Activated B cell treated with CpG ODN at 0.5 μM for 24 hours (primary cell): ENCODE results near the gene F5. TPM values are rescaled to one million over a fixed set of nuclear protein-coding genes. Genes with fewer than 3 reads are reported as not detected.
A peak's percentile ranks its signal among the peaks of the same experiment; 100 is the strongest.

Source experiments
- ATAC-seq: fragments of 200-7000 bp; cut with Tn5 transposase; one replicate; pipeline ENCODE4 v1.10.0; 2021; ENCODE audit warnings: low read depth, mild to moderate bottlenecking, moderate library complexity
- CTCF ChIA-PET: fragments of 350-600 bp; sonication (Branson Sonifier 250); formaldehyde crosslinking; loops from one replicate; lab custom pipeline; 2021; ENCODE audit warnings: antibody characterized with exemption; lab: Charles Lee
- POLR2A ChIA-PET: fragments of 350-600 bp; sonication (Branson Sonifier 250); formaldehyde crosslinking; loops from one replicate; lab custom pipeline; 2021; ENCODE audit warnings: antibody characterized with exemption; lab: Charles Lee
- DNase-seq: peaks from one replicate; pipeline ENCODE4 v3.0.0; 2022
- H3K27ac Mint-ChIP-seq: one replicate; pipeline ENCODE4 v1.8.0; 2020; ENCODE audit warnings: mixed read lengths
- H3K27me3 Mint-ChIP-seq: one replicate; pipeline ENCODE4 v1.8.0; 2021; ENCODE audit warnings: mixed read lengths
- H3K36me3 Mint-ChIP-seq: one replicate; pipeline ENCODE4 v1.8.0; 2021; ENCODE audit warnings: low read depth, mixed read lengths
- H3K4me1 Mint-ChIP-seq: one replicate; pipeline ENCODE4 v1.8.0; 2021; ENCODE audit warnings: mixed read lengths
- H3K4me3 Mint-ChIP-seq: one replicate; pipeline ENCODE4 v1.8.0; 2020; ENCODE audit warnings: mild to moderate bottlenecking, mixed read lengths
- H3K9me3 Mint-ChIP-seq: one replicate; pipeline ENCODE4 v1.8.0; 2020; ENCODE audit warnings: mixed read lengths
- intact Hi-C: fragments of 100-400 bp; cut with micrococcal nuclease; formaldehyde crosslinking; loops from one replicate; pipeline ENCODE4 v1.15.1; 2024
- total RNA-seq: library from RNA; stranded (reverse); gene quantifications from 2 replicates; pipeline ENCODE4 v1.2.3, GENCODE V29; 2022
- TF ChIP-seq, protein P1 (sequence below): fragments of 200-600 bp; IDR thresholded peaks from one replicate; pipeline ENCODE4 v1.8.0; 2022; ENCODE audit warnings: antibody characterized with exemption, mild to moderate bottlenecking

The F5 gene
- total RNA-seq, 1 donor from 2014 or later, result 0.67 TPM

DNA sequence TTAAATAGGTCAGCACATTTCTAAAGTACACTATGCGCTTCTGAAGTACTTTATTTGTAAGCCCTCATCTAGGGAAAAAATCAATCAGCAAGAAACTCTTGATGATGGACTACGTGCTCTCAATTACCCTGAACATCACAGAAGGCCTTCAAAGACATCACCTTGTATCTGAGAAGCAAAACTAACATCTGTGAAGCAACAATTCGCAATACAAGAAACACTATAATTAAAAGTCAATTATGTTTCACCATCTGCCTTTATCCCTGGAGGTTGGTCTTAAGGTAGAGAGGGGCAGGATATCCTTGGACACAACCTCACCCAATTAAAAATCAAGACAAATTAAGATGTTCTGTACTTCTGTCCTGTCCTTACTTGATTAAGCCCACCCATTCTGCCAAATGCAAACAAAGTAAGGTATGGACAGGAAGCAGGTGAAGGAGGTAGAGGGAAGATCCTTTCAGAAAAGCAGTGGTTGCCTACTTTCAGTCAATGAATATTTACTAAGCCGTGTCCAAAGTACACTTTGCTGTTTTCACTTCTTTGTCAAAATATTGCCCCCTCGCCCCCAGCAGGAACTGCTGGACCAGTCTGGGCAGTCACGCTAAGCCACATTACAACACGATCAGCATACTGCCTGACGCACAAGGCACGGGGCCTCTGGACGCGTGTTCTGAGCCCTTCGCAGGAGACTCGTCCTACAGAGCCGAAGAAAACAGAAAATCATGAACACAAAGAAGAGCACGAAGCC lies 101.4 kb downstream of the F5 start:
- Mint-ChIP-seq H3K36me3 (peaks cover 9% of the 10 kb centered on the region), H3K4me1 (peaks cover 27% of the 10 kb centered on the region), H3K27me3 (no peaks in the 10 kb centered on the region), H3K9me3 (no peaks in the 10 kb centered on the region), H3K27ac (peak overlapping the region; percentile 78), H3K4me3 (peak overlapping the region; percentile 88)
- ChIA-PET POLR2A (interaction anchor here (1.0 to 1.5 kb wide), 3 partner anchors 11 to 227 kb away, joined by 3 to 7 read pairs (median 5); partner anchors contain the start of genes BLZF1 and NME7), CTCF (interaction anchor here (0.9 kb wide), 2 partner anchors 12 to 61 kb away, joined by 3 to 5 read pairs; no protein-coding TSS in a partner anchor)
- intact Hi-C loops, result loop anchor here (1.0 to 10.0 kb wide), 10 partner anchors 61 to 2000 kb away; partner anchors contain the start of genes DCAF6, F5, FMO4 and KIFAP3
- DNase-seq, result no peak
- TF ChIP-seq, protein P1, sequence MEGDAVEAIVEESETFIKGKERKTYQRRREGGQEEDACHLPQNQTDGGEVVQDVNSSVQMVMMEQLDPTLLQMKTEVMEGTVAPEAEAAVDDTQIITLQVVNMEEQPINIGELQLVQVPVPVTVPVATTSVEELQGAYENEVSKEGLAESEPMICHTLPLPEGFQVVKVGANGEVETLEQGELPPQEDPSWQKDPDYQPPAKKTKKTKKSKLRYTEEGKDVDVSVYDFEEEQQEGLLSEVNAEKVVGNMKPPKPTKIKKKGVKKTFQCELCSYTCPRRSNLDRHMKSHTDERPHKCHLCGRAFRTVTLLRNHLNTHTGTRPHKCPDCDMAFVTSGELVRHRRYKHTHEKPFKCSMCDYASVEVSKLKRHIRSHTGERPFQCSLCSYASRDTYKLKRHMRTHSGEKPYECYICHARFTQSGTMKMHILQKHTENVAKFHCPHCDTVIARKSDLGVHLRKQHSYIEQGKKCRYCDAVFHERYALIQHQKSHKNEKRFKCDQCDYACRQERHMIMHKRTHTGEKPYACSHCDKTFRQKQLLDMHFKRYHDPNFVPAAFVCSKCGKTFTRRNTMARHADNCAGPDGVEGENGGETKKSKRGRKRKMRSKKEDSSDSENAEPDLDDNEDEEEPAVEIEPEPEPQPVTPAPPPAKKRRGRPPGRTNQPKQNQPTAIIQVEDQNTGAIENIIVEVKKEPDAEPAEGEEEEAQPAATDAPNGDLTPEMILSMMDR, result no peak
- ATAC-seq, result no peak

DNA sequence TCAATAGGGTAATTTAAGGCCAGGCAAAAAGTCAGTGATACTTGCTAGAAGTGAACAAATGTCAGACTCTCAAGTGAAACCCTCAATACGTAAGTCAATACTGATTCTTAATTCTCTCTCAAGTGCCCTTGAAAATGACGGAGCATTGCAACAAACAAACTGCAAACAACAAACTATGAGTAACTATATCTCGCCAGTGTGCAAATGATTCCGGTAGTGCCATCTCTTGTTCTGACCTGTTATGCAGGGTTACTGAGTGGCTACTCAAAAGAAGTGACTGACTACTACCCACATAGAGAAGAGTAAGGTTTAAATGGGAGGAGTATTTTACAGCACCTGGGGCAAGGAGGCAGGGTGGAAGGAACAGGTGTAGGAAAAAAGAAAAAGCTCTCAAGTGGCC lies 102.2 kb downstream of the F5 start:
- TF ChIP-seq, protein P1, result no peak
- CTCF ChIA-PET, result no interaction called here
- Mint-ChIP-seq H3K27ac (no peak overlapping the region), H3K36me3 (peaks cover 9% of the 10 kb centered on the region), H3K27me3 (no peaks in the 10 kb centered on the region), H3K9me3 (no peaks in the 10 kb centered on the region), H3K4me3 (peak overlapping the region; percentile 42), H3K4me1 (peaks cover 27% of the 10 kb centered on the region)
- no peak for ATAC-seq
- POLR2A ChIA-PET, result no interaction called here
- DNase-seq, result no peak
- intact Hi-C loops, result loop anchor here (10.0 kb wide), 2 partner anchors 1259 to 2001 kb away; partner anchors contain the start of genes PRRC2C and SFT2D2

DNA sequence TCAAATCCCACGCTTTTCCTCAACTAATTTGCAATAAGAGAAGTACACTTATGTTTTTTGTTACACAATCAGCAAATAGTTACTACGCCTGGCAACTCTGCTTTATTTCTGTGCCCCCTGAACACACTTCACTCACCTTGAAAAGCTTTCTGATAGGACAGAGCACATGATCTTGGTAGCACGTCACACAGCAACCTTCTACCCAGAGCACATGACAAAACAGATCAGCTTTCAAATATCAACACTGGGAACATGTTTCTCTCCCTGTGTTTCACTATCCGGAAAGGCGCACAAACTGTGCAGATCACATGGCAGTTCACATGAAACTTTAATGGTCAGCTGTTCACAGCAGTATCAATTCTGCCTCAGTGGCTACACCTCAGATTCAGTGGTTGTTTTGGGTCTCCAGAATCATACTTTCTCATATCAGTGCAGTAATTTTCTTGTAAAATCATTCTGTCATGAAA lies 102.7 kb downstream of the F5 start:
- no peaks in the 10 kb centered on the region for H3K9me3 Mint-ChIP-seq
- DNase-seq (no peak), ATAC-seq (no peak)
- H3K36me3 Mint-ChIP-seq, result peaks cover 9% of the 10 kb centered on the region
- CTCF ChIA-PET, result no interaction called here
- intact Hi-C loops, result loop anchor here (10.0 kb wide), 2 partner anchors 1259 to 2001 kb away; partner anchors contain the start of genes PRRC2C and SFT2D2
- H3K27me3 Mint-ChIP-seq, result no peaks in the 10 kb centered on the region
- POLR2A ChIA-PET, result no interaction called here
- no peak overlapping the region for H3K4me3 Mint-ChIP-seq
- TF ChIP-seq, protein P1, result no peak
- H3K4me1 Mint-ChIP-seq, result peaks cover 27% of the 10 kb centered on the region
- no peak overlapping the region for H3K27ac Mint-ChIP-seq

DNA sequence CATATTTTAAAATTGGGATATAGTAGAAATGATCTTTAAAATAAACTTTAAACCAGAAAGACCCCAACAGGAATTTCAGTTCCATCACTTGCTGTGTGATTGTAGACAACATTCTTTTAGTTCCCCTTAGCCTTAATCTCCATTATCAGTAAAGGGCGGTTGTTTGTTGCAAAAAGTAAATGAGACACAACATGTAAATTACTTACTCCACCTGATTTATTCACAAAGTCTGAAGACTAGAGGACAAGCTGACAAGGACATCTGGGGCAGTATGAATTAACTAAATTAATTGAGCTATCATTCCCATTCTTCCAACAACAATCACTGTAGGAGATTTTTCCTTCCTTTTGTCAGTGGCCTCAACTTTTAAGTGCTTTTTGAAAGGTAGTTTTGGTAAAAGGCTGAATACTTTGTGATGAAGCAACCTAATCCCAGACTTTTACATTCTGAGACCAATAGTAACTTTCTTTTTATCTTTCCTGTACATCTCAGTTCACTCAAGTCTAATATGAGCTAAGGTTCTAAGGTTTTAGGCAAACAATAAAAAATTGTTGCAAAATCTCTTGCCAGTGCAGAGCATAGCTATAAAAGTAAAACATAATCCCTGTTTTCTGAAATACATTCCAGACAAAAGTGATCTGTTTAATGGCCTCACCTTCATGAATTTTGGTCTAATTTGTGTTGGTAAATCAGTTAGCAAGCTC lies 106.8 kb downstream of the F5 start:
- CTCF ChIA-PET, result interaction anchor here (1.1 kb wide), 1 partner anchor 66 kb away, joined by 4 read pairs; no protein-coding TSS in a partner anchor
- POLR2A ChIA-PET, result no interaction called here

More for the DNA sequence above, 106.8 kb downstream of the F5 start:
- no peak overlapping the region for H3K27ac Mint-ChIP-seq
- H3K4me3 Mint-ChIP-seq, result no peak overlapping the region
- H3K4me1 Mint-ChIP-seq, result peaks cover 7% of the 10 kb centered on the region
- TF ChIP-seq, protein P1, result no peak
- ATAC-seq, result no peak
- intact Hi-C loops, result loop anchor here (10.0 kb wide), 2 partner anchors 1255 to 2005 kb away; partner anchors contain the start of genes PRRC2C and SFT2D2
- H3K27me3 Mint-ChIP-seq, result no peaks in the 10 kb centered on the region
- H3K9me3 Mint-ChIP-seq, result no peaks in the 10 kb centered on the region
- H3K36me3 Mint-ChIP-seq, result peaks cover 9% of the 10 kb centered on the region
- DNase-seq, result no peak
